Measurements from ENCODE around the gene TAPBPL. TPM values are rescaled to one million over a fixed set of nuclear protein-coding genes. Genes with fewer than 3 reads are reported as not detected.
A peak's percentile ranks its signal among the peaks of the same experiment; 100 is the strongest.

Gene TAPBPL
- total and polyA plus RNA-seq, 2 of the 13 experiments (the other 11 are each of a cell fraction or from before 2014, with no cell fraction given), result 10.0 to 14.5 TPM

GRCh38 chr12:6451348-6452244 lies at the start of gene TAPBPL (continued):
- TF ChIP-seq ZNF34 (CRISPR knock-in tag; IDR thresholded peaks at IDR 0.05; ENCODE audit: borderline replicate concordance) (no peak), ZSCAN22 (CRISPR knock-in tag; IDR thresholded peaks at IDR 0.05) (no peak), NFYB (CRISPR knock-in tag; IDR thresholded peaks at IDR 0.05) (peak; percentile 80), FOXJ3 (CRISPR knock-in tag; IDR thresholded peaks at IDR 0.05; ENCODE audit: borderline replicate concordance) (no peak), SRY (CRISPR knock-in tag; IDR thresholded peaks at IDR 0.05) (no peak), ARID4A (CRISPR knock-in tag; IDR thresholded peaks at IDR 0.05; ENCODE audit: borderline replicate concordance) (peak; percentile 52; the same call in 1 of the 2 replicates), HNRNPUL1 (IDR thresholded peaks at IDR 0.05; ENCODE audit: low read depth, low read length) (no peak), ELF1 (CRISPR knock-in tag; IDR thresholded peaks at IDR 0.05) (peak; percentile 71; the same call in 1 of the 2 replicates), ZNF784 (CRISPR knock-in tag; IDR thresholded peaks at IDR 0.05; ENCODE audit: borderline replicate concordance) (peak; percentile 59; the same call in 1 of the 2 replicates), ZSCAN31 (CRISPR knock-in tag; IDR thresholded peaks at IDR 0.05; ENCODE audit: low read depth) (peak; percentile 45; the same call in 1 of the 2 replicates), ZNF749 (CRISPR knock-in tag; IDR thresholded peaks at IDR 0.05; ENCODE audit: borderline replicate concordance) (no peak), HDAC6 (IDR thresholded peaks at IDR 0.05; ENCODE audit: low read depth, low read length) (no peak), ZNF17 (CRISPR knock-in tag; IDR thresholded peaks at IDR 0.05) (no peak), GATA4 (IDR thresholded peaks at IDR 0.05; ENCODE audit: borderline replicate concordance, low read depth) (peak; percentile 28; the same call in 1 of the 2 replicates), TFE3 (CRISPR knock-in tag; IDR thresholded peaks at IDR 0.05) (no peak; the same call in 1 of the 2 replicates), ZNF674 (CRISPR knock-in tag; IDR thresholded peaks at IDR 0.05; ENCODE audit: low read depth) (no peak), ZNF724P (CRISPR knock-in tag; IDR thresholded peaks at IDR 0.05; ENCODE audit: borderline replicate concordance) (no peak)
- TF ChIP-seq, protein P1, sequence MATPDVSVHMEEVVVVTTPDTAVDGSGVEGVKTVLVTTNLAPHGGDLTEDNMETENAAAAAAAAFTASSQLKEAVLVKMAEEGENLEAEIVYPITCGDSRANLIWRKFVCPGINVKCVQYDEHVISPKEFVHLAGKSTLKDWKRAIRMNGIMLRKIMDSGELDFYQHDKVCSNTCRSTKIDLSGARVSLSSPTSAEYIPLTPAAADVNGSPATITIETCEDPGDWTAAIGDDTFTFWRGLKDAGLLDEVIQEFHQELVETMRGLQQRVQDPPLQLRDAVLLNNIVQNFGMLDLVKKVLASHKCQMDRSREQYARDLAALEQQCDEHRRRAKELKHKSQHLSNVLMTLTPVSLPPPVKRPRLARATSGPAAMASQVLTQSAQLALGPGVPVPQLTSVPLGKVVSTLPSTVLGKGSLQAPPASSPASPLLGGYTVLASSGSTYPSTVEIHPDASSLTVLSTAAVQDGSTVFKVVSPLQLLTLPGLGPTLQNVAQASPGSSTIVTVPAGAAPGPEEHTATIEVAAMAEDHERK (CRISPR knock-in tag; IDR thresholded peaks at IDR 0.05; ENCODE audit: low read depth), result no peak

All from HepG2 (cell line).